Medulla oblongata (tissue), 1 donor: Measurements from ENCODE around the gene FUT8.
"Not testable (repeated sequence)": the region's sequence is repeated elsewhere in the genome, so short reads cannot be mapped to it uniquely, and the experiment has no call there.

ENCODE experiments used
- DNase-seq: peaks from one replicate; pipeline ENCODE4 v3.0.0-alpha.2; 2015; ENCODE audit errors: extremely low spot score

The FUT8 gene

GRCh38 chr14:65620195-65620594 lies 207.7 kb downstream of the FUT8 start:
- DNase-seq = no peak

- DNase-seq = no peak
These were observed 210.2 kb downstream of the FUT8 start for GRCh38 chr14:65622703-65623102.

- no peak for DNase-seq
These were observed 211.2 kb downstream of the FUT8 start for GRCh38 chr14:65623759-65624158.

GRCh38 chr14:65627315-65627714 lies 214.8 kb downstream of the FUT8 start:
- no peak for DNase-seq

- no peak for DNase-seq
These were observed 216.1 kb downstream of the FUT8 start for GRCh38 chr14:65628664-65629063.

GRCh38 chr14:65631040-65631439 lies 218.5 kb downstream of the FUT8 start:
- no peak for DNase-seq

- no peak for DNase-seq
These were observed 220.0 kb downstream of the FUT8 start for GRCh38 chr14:65632487-65632886.

- DNase-seq = not testable (repeated sequence)
These were observed 221.1 kb downstream of the FUT8 start for GRCh38 chr14:65633666-65634065.

GRCh38 chr14:65637780-65638179 lies 225.2 kb downstream of the FUT8 start:
- no peak for DNase-seq

- DNase-seq = no peak
These were observed 226.7 kb downstream of the FUT8 start for GRCh38 chr14:65639216-65639615.

GRCh38 chr14:65650826-65651225 lies 238.3 kb downstream of the FUT8 start:
- no peak for DNase-seq

GRCh38 chr14:65656554-65656953 lies 244.0 kb downstream of the FUT8 start:
- DNase-seq = no peak

GRCh38 chr14:65658202-65658601 lies 245.7 kb downstream of the FUT8 start:
- DNase-seq = no peak

GRCh38 chr14:65661865-65662264 lies 249.3 kb downstream of the FUT8 start:
- DNase-seq = no peak

GRCh38 chr14:65664436-65664835 lies 251.9 kb downstream of the FUT8 start:
- no peak for DNase-seq

- DNase-seq = no peak
These were observed 264.0 kb downstream of the FUT8 start for GRCh38 chr14:65676361-65677014.

GRCh38 chr14:65685572-65685971 lies 273.0 kb downstream of the FUT8 start:
- DNase-seq = no peak

- no peak for DNase-seq
These were observed 274.2 kb downstream of the FUT8 start for GRCh38 chr14:65686761-65687160.

GRCh38 chr14:65689070-65689469 lies 276.5 kb downstream of the FUT8 start:
- no peak for DNase-seq

- not testable (repeated sequence) for DNase-seq
These were observed 280.0 kb downstream of the FUT8 start for GRCh38 chr14:65692566-65692965.

GRCh38 chr14:65696801-65697200 lies 284.3 kb downstream of the FUT8 start:
- no peak for DNase-seq

- DNase-seq = no peak
These were observed 291.0 kb downstream of the FUT8 start for GRCh38 chr14:65703521-65703920.

- no peak for DNase-seq
These were observed 291.5 kb downstream of the FUT8 start for GRCh38 chr14:65703996-65704395.

- no peak for DNase-seq
These were observed 291.9 kb downstream of the FUT8 start for GRCh38 chr14:65704437-65704836.
